Measurements from ENCODE around the gene CMPK1. TPM values are rescaled to one million over a fixed set of nuclear protein-coding genes. Genes with fewer than 3 reads are reported as not detected.

The CMPK1 gene
- polyA plus RNA-seq, 1 donor from 2014 or later = 117 TPM

- no peak overlapping the region for H3K4me2 ChIP-seq (ENCODE audit: low read length)
- H3K9me3 ChIP-seq (ENCODE audit: low read length) = no peaks in the 10 kb centered on the region
- no peak overlapping the region for H3K9ac ChIP-seq (ENCODE audit: low read length)
- no peaks in the 10 kb centered on the region for H3K27me3 ChIP-seq (ENCODE audit: insufficient read depth, low read depth, low read length)
- peaks cover 5% of the 10 kb centered on the region for H3K79me2 ChIP-seq (replicated peaks; ENCODE audit: insufficient read depth, low read length)
- no peaks in the 10 kb centered on the region for H4K20me1 ChIP-seq (ENCODE audit: insufficient read depth)
- H3K4me3 ChIP-seq (ENCODE audit: low read length) = no peak overlapping the region
- no peaks in the 10 kb centered on the region for H3K9me2 ChIP-seq (ENCODE audit: insufficient read depth, low read length)
- TF ChIP-seq SMC3 (conservative IDR thresholded peaks at IDR 0.05; ENCODE audit: poor library complexity) (no peak), POLR2AphosphoS5 (IDR thresholded peaks at IDR 0.05) (no peak), TAF1 (IDR thresholded peaks at IDR 0.05; ENCODE audit: low read depth) (no peak), EZH2 (IDR thresholded peaks at IDR 0.05; ENCODE audit: borderline replicate concordance, insufficient read depth, low read length, poor library complexity, severe bottlenecking) (no peak), RAD21 (conservative IDR thresholded peaks at IDR 0.05) (no peak), MXI1 (conservative IDR thresholded peaks at IDR 0.05; ENCODE audit: poor library complexity, severe bottlenecking) (no peak), REST (IDR thresholded peaks at IDR 0.05; ENCODE audit: borderline replicate concordance) (no peak), EP300 (conservative IDR thresholded peaks at IDR 0.05; ENCODE audit: poor library complexity, severe bottlenecking) (no peak)
- TF ChIP-seq, protein P1, sequence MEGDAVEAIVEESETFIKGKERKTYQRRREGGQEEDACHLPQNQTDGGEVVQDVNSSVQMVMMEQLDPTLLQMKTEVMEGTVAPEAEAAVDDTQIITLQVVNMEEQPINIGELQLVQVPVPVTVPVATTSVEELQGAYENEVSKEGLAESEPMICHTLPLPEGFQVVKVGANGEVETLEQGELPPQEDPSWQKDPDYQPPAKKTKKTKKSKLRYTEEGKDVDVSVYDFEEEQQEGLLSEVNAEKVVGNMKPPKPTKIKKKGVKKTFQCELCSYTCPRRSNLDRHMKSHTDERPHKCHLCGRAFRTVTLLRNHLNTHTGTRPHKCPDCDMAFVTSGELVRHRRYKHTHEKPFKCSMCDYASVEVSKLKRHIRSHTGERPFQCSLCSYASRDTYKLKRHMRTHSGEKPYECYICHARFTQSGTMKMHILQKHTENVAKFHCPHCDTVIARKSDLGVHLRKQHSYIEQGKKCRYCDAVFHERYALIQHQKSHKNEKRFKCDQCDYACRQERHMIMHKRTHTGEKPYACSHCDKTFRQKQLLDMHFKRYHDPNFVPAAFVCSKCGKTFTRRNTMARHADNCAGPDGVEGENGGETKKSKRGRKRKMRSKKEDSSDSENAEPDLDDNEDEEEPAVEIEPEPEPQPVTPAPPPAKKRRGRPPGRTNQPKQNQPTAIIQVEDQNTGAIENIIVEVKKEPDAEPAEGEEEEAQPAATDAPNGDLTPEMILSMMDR (IDR thresholded peaks at IDR 0.05; ENCODE audit: poor library complexity, severe bottlenecking) = no peak
- no peak overlapping the region for H2AFZ ChIP-seq (ENCODE audit: low read depth, low read length)
- no peak overlapping the region for H3K27ac ChIP-seq (ENCODE audit: low read length)
- H3F3A ChIP-seq (ENCODE audit: insufficient read depth, low read length, poor library complexity, severe bottlenecking) = no peaks in the 10 kb centered on the region
- no peaks in the 10 kb centered on the region for H3K36me3 ChIP-seq (ENCODE audit: insufficient read depth, low read length)
These were observed 17.7 kb downstream of the CMPK1 start for GRCh38 chr1:47351305-47351704.

DNA sequence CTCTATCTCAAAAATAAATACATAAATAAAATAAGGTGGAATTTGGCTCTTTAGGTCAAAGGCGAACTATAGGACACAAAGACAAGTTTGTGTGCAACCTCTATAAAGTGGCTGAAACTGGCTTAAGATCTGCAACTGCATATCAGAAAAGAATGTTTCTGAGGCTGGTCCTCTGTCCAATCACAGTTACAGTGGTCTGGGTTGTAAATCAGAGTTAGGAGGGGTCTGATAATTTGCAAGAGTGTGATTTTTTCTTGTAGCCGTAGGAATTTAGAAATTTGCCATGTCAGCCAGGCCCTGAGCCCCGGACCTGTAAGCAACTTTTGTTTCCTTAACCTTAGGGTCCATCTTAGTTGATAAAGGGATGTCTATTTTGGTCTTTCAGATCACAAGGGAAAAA, 27.8 kb downstream of the CMPK1 start:
- Histone ChIP-seq H4K20me1 (ENCODE audit: insufficient read depth) (no peaks in the 10 kb centered on the region), H2AFZ (ENCODE audit: low read depth, low read length) (no peak overlapping the region), H3K9me3 (ENCODE audit: low read length) (no peaks in the 10 kb centered on the region), H3K27me3 (ENCODE audit: insufficient read depth, low read depth, low read length) (no peaks in the 10 kb centered on the region), H3K9me2 (ENCODE audit: insufficient read depth, low read length) (no peaks in the 10 kb centered on the region), H3K4me3 (ENCODE audit: low read length) (no peak overlapping the region), H3K4me2 (ENCODE audit: low read length) (no peak overlapping the region), H3F3A (ENCODE audit: insufficient read depth, low read length, poor library complexity, severe bottlenecking) (no peaks in the 10 kb centered on the region), H3K27ac (ENCODE audit: low read length) (no peak overlapping the region), H3K79me2 (replicated peaks; ENCODE audit: insufficient read depth, low read length) (peaks cover 4% of the 10 kb centered on the region), H3K9ac (ENCODE audit: low read length) (no peak overlapping the region), H3K36me3 (ENCODE audit: insufficient read depth, low read length) (no peaks in the 10 kb centered on the region)
- no peak for TF ChIP-seq TAF1 (IDR thresholded peaks at IDR 0.05; ENCODE audit: low read depth)
- no peak for TF ChIP-seq RAD21 (conservative IDR thresholded peaks at IDR 0.05)
- no peak for TF ChIP-seq MXI1 (conservative IDR thresholded peaks at IDR 0.05; ENCODE audit: poor library complexity, severe bottlenecking)
- no peak for TF ChIP-seq POLR2AphosphoS5 (IDR thresholded peaks at IDR 0.05)
- no peak for TF ChIP-seq EZH2 (IDR thresholded peaks at IDR 0.05; ENCODE audit: borderline replicate concordance, insufficient read depth, low read length, poor library complexity, severe bottlenecking)
- TF ChIP-seq SMC3 (conservative IDR thresholded peaks at IDR 0.05; ENCODE audit: poor library complexity) = no peak
- TF ChIP-seq REST (IDR thresholded peaks at IDR 0.05; ENCODE audit: borderline replicate concordance) = no peak
- TF ChIP-seq, protein P1 (IDR thresholded peaks at IDR 0.05; ENCODE audit: poor library complexity, severe bottlenecking) = no peak
- TF ChIP-seq EP300 (conservative IDR thresholded peaks at IDR 0.05; ENCODE audit: poor library complexity, severe bottlenecking) = no peak
